Measurements from ENCODE around the gene PTGIS. TPM values are rescaled to one million over a fixed set of nuclear protein-coding genes. Genes with fewer than 3 reads are reported as not detected.

PTGIS gene
- total RNA-seq, 1 donor from 2014 or later, result 31.3 TPM

- TF ChIP-seq EZH2phosphoT487 (IDR thresholded peaks at IDR 0.05), result no peak
- TF ChIP-seq CTCF (IDR thresholded peaks at IDR 0.05), result no peak
- no peak for TF ChIP-seq EZH2 (IDR thresholded peaks at IDR 0.05)
- peaks cover 6% of the 10 kb centered on the region for H3K9me3 Mint-ChIP-seq
- H3K27ac Mint-ChIP-seq, result no peak overlapping the region
- no peak overlapping the region for H3K4me2 ChIP-seq
- no peaks in the 10 kb centered on the region for H4K20me1 ChIP-seq (ENCODE audit: low read depth)
- no peak overlapping the region for H3K27ac ChIP-seq
- no peaks in the 10 kb centered on the region for H3K27me3 ChIP-seq
- H2AFZ ChIP-seq (replicated peaks), result no peak overlapping the region
- H3K79me2 ChIP-seq (ENCODE audit: low read depth), result no peaks in the 10 kb centered on the region
- no peak overlapping the region for H3K4me3 Mint-ChIP-seq
- H3K4me3 ChIP-seq, result no peak overlapping the region
- no peak overlapping the region for H3K9ac ChIP-seq
- DNase-seq (ENCODE audit: low spot score), result no peak
- H3K36me3 ChIP-seq, result no peaks in the 10 kb centered on the region
- H3F3A ChIP-seq (ENCODE audit: low read depth), result peaks cover 7% of the 10 kb centered on the region
- H3K36me3 Mint-ChIP-seq, result peaks cover 19% of the 10 kb centered on the region
- peaks cover 3% of the 10 kb centered on the region for H3K4me1 Mint-ChIP-seq
- H3K9me3 ChIP-seq (ENCODE audit: low read depth), result no peaks in the 10 kb centered on the region
- no peaks in the 10 kb centered on the region for H3K4me1 ChIP-seq
- H3K27me3 Mint-ChIP-seq (ENCODE audit: insufficient read depth, low read depth), result no peaks in the 10 kb centered on the region
Measured at GRCh38 chr20:49544535-49544934, 23.4 kb downstream of the PTGIS start.

GRCh38 chr20:49543858-49544437 is 24.0 kb downstream of the PTGIS start:
- peaks cover 3% of the 10 kb centered on the region for H3K4me1 Mint-ChIP-seq
- Histone ChIP-seq H3K9me3 (ENCODE audit: low read depth) (no peaks in the 10 kb centered on the region), H3F3A (ENCODE audit: low read depth) (peaks cover 7% of the 10 kb centered on the region), H3K4me2 (no peak overlapping the region), H3K27me3 (no peaks in the 10 kb centered on the region), H3K79me2 (ENCODE audit: low read depth) (no peaks in the 10 kb centered on the region), H4K20me1 (ENCODE audit: low read depth) (no peaks in the 10 kb centered on the region), H2AFZ (replicated peaks) (no peak overlapping the region), H3K9ac (no peak overlapping the region), H3K4me3 (no peak overlapping the region), H3K4me1 (no peaks in the 10 kb centered on the region), H3K36me3 (peaks cover 4% of the 10 kb centered on the region), H3K27ac (no peak overlapping the region)
- H3K4me3 Mint-ChIP-seq, result no peak overlapping the region
- peak overlapping the region; percentile 80 for H3K27ac Mint-ChIP-seq
- peaks cover 25% of the 10 kb centered on the region for H3K36me3 Mint-ChIP-seq
- H3K27me3 Mint-ChIP-seq (ENCODE audit: insufficient read depth, low read depth), result no peaks in the 10 kb centered on the region
- TF ChIP-seq CTCF (IDR thresholded peaks at IDR 0.05) (no peak), EZH2 (IDR thresholded peaks at IDR 0.05) (no peak), EZH2phosphoT487 (IDR thresholded peaks at IDR 0.05) (no peak)
- DNase-seq (ENCODE audit: low spot score), result no peak
- peaks cover 10% of the 10 kb centered on the region for H3K9me3 Mint-ChIP-seq

GRCh38 chr20:49543071-49543857 is 24.7 kb downstream of the PTGIS start:
- H3K9me3 Mint-ChIP-seq, result peaks cover 12% of the 10 kb centered on the region
- H3K4me3 Mint-ChIP-seq, result no peak overlapping the region
- no peaks in the 10 kb centered on the region for H3K9me3 ChIP-seq (ENCODE audit: low read depth)
- H2AFZ ChIP-seq (replicated peaks), result no peak overlapping the region
- H4K20me1 ChIP-seq (ENCODE audit: low read depth), result no peaks in the 10 kb centered on the region
- H3K4me1 Mint-ChIP-seq, result peaks cover 3% of the 10 kb centered on the region
- H3K4me3 ChIP-seq, result no peak overlapping the region
- H3K36me3 Mint-ChIP-seq, result peaks cover 27% of the 10 kb centered on the region
- no peaks in the 10 kb centered on the region for H3K79me2 ChIP-seq (ENCODE audit: low read depth)
- peaks cover 7% of the 10 kb centered on the region for H3F3A ChIP-seq (ENCODE audit: low read depth)
- H3K27me3 Mint-ChIP-seq (ENCODE audit: insufficient read depth, low read depth), result peaks cover 1% of the 10 kb centered on the region
- TF ChIP-seq CTCF (IDR thresholded peaks at IDR 0.05) (no peak), EZH2 (IDR thresholded peaks at IDR 0.05) (no peak), EZH2phosphoT487 (IDR thresholded peaks at IDR 0.05) (no peak)
- no peak for DNase-seq (ENCODE audit: low spot score)
- peaks cover 6% of the 10 kb centered on the region for H3K36me3 ChIP-seq
- H3K27ac Mint-ChIP-seq, result peak overlapping the region; percentile 80
- H3K4me2 ChIP-seq, result no peak overlapping the region
- no peaks in the 10 kb centered on the region for H3K4me1 ChIP-seq
- no peak overlapping the region for H3K9ac ChIP-seq
- no peaks in the 10 kb centered on the region for H3K27me3 ChIP-seq
- no peak overlapping the region for H3K27ac ChIP-seq
